OCI-LY1 (cell line): ENCODE measurements around the gene MTHFD1L.

Experiments used
- H2AFZ ChIP-seq: fragments of 200-600 bp; sonication (generic), shearing (Covaris generic); 2 replicates; pipeline ENCODE4 v1.6.0; 2014; ENCODE audit warnings: antibody characterized with exemption, mild to moderate bottlenecking, low read length
- H3F3A ChIP-seq: fragments of 200-600 bp; sonication (generic), shearing (Covaris generic); 2 replicates; pipeline ENCODE4 v1.6.0; 2014; ENCODE audit warnings: mild to moderate bottlenecking, antibody characterized with exemption, low read length, moderate library complexity; ENCODE audit not compliant: insufficient read depth
- H3K27ac ChIP-seq: fragments of 200-600 bp; sonication (generic); 2 replicates; pipeline ENCODE4 v1.5.1; 2014; ENCODE audit warnings: low read length, mixed run types, mild to moderate bottlenecking, low read depth; ENCODE audit not compliant: poor library complexity, severe bottlenecking
- H3K27me3 ChIP-seq: fragments of 200-600 bp; sonication (generic); 2 replicates; pipeline ENCODE4 v1.6.0; 2014; ENCODE audit warnings: antibody characterized with exemption, mild to moderate bottlenecking, low read length, moderate library complexity; ENCODE audit not compliant: insufficient read depth
- H3K36me3 ChIP-seq: fragments of 200-600 bp; sonication (generic); 2 replicates; pipeline ENCODE4 v1.6.1; 2014; ENCODE audit warnings: mild to moderate bottlenecking, antibody characterized with exemption, low read length, moderate library complexity, mixed read lengths; ENCODE audit not compliant: insufficient read depth
- H3K4me1 ChIP-seq: fragments of 200-600 bp; sonication (generic); 2 replicates; pipeline ENCODE4 v1.5.1; 2014; ENCODE audit warnings: mild to moderate bottlenecking, low read length, moderate library complexity; ENCODE audit not compliant: insufficient read depth, severe bottlenecking
- H3K4me2 ChIP-seq: fragments of 200-600 bp; sonication (generic), shearing (Covaris generic); 2 replicates; pipeline ENCODE4 v1.6.1; 2014; ENCODE audit warnings: low read length
- H3K4me3 ChIP-seq: fragments of 200-600 bp; sonication (generic); 2 replicates; pipeline ENCODE4 v1.5.1; 2014; ENCODE audit warnings: low read length, low read depth, mild to moderate bottlenecking, mixed read lengths; ENCODE audit not compliant: poor library complexity, severe bottlenecking
- H3K79me2 ChIP-seq: fragments of 200-600 bp; shearing (Covaris generic); 2 replicates; pipeline ENCODE4 v1.6.1; 2016; ENCODE audit warnings: mixed run types, low read length, mixed read lengths; ENCODE audit not compliant: insufficient read depth
- H3K9ac ChIP-seq: fragments of 200-600 bp; sonication (generic), shearing (Covaris generic); 2 replicates; pipeline ENCODE4 v1.6.1; 2014; ENCODE audit warnings: mild to moderate bottlenecking, low read length, mixed read lengths
- H3K9me2 ChIP-seq: fragments of 200-600 bp; sonication (generic), shearing (Covaris generic); 2 replicates; pipeline ENCODE4 v1.6.1; 2014; ENCODE audit warnings: low read depth, mild to moderate bottlenecking, low read length, mixed read lengths
- H3K9me3 ChIP-seq: fragments of 200-600 bp; shearing (Covaris generic); 2 replicates; pipeline ENCODE4 v1.6.1; 2014; ENCODE audit warnings: low read length, mixed read lengths
- H4K20me1 ChIP-seq: fragments of 200-600 bp; sonication (generic), shearing (Covaris generic); 2 replicates; pipeline ENCODE4 v1.6.0; 2016; ENCODE audit warnings: mild to moderate bottlenecking, low read length; ENCODE audit not compliant: insufficient read depth
- EZH2 ChIP-seq: fragments of 200-600 bp; sonication (generic), shearing (Covaris generic); IDR thresholded peaks from 2 replicates; pipeline ENCODE4 v1.8.0; 2017; ENCODE audit warnings: borderline replicate concordance, mixed run types, mild to moderate bottlenecking, antibody characterized with exemption, low read length, moderate library complexity, mixed read lengths
- TF ChIP-seq, protein P1 (sequence below): fragments of 200-600 bp; sonication (generic), shearing (Covaris generic); IDR thresholded peaks from 2 replicates; pipeline ENCODE4 v1.5.1; 2017; ENCODE audit warnings: mild to moderate bottlenecking, antibody characterized with exemption, low read length, moderate library complexity, mixed read lengths

The MTHFD1L gene

DNA sequence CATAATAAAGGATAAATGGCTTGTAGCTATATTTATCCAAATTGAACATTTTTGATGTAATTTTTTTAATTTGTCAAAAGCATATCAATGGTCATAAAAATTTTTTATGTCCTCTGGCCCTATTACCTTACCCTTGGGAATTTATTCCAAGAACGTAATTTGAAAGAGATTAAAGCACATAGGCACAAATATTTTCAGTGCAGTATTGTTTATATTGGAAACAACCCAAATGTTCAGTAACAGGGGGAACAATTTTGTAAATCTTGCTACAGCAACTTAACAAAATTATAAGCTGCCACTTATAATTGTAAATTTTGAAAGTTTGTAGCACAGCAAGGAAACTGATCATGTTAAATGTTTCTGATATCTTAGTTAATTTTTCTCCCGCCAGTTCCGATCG, 142.4 kb downstream of the MTHFD1L start:
- Histone ChIP-seq H3F3A (no peaks in the 10 kb centered on the region), H3K9me3 (no peaks in the 10 kb centered on the region), H3K27me3 (no peaks in the 10 kb centered on the region), H3K4me3 (no peak overlapping the region), H3K9ac (no peak overlapping the region), H3K36me3 (no peaks in the 10 kb centered on the region), H3K4me2 (no peak overlapping the region), H3K79me2 (no peaks in the 10 kb centered on the region), H3K27ac (no peak overlapping the region), H3K4me1 (no peaks in the 10 kb centered on the region), H2AFZ (no peak overlapping the region), H3K9me2 (no peaks in the 10 kb centered on the region), H4K20me1 (no peaks in the 10 kb centered on the region)
- no peak for TF ChIP-seq EZH2
- TF ChIP-seq, protein P1, sequence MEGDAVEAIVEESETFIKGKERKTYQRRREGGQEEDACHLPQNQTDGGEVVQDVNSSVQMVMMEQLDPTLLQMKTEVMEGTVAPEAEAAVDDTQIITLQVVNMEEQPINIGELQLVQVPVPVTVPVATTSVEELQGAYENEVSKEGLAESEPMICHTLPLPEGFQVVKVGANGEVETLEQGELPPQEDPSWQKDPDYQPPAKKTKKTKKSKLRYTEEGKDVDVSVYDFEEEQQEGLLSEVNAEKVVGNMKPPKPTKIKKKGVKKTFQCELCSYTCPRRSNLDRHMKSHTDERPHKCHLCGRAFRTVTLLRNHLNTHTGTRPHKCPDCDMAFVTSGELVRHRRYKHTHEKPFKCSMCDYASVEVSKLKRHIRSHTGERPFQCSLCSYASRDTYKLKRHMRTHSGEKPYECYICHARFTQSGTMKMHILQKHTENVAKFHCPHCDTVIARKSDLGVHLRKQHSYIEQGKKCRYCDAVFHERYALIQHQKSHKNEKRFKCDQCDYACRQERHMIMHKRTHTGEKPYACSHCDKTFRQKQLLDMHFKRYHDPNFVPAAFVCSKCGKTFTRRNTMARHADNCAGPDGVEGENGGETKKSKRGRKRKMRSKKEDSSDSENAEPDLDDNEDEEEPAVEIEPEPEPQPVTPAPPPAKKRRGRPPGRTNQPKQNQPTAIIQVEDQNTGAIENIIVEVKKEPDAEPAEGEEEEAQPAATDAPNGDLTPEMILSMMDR = no peak

- Histone ChIP-seq H3K27ac (no peak overlapping the region), H3K4me1 (no peaks in the 10 kb centered on the region), H3K9me2 (no peaks in the 10 kb centered on the region), H3K9ac (no peak overlapping the region), H3K79me2 (no peaks in the 10 kb centered on the region), H3K9me3 (no peaks in the 10 kb centered on the region), H3K4me2 (no peak overlapping the region), H3F3A (no peaks in the 10 kb centered on the region), H2AFZ (no peak overlapping the region), H3K4me3 (no peak overlapping the region), H3K27me3 (no peaks in the 10 kb centered on the region), H3K36me3 (no peaks in the 10 kb centered on the region), H4K20me1 (no peaks in the 10 kb centered on the region)
- no peak for TF ChIP-seq EZH2
Observed at GRCh38 chr6:151008425-151008824, 142.9 kb downstream of the MTHFD1L start.

GRCh38 chr6:151009576-151009975, 144.1 kb downstream of the MTHFD1L start:
- no peaks in the 10 kb centered on the region for H3K79me2 ChIP-seq
- H3K4me1 ChIP-seq = no peaks in the 10 kb centered on the region
- H2AFZ ChIP-seq = no peak overlapping the region
- H3K36me3 ChIP-seq = peaks cover 5% of the 10 kb centered on the region; the same call in 1 of the 2 replicates
- no peak overlapping the region for H3K27ac ChIP-seq
- TF ChIP-seq EZH2 = no peak
- TF ChIP-seq, protein P1 = no peak
- H3K9me2 ChIP-seq = no peaks in the 10 kb centered on the region
- no peaks in the 10 kb centered on the region for H3K27me3 ChIP-seq
- no peaks in the 10 kb centered on the region for H3K9me3 ChIP-seq
- H3K4me3 ChIP-seq = no peak overlapping the region
- no peaks in the 10 kb centered on the region for H4K20me1 ChIP-seq
- H3K4me2 ChIP-seq = no peak overlapping the region
- no peaks in the 10 kb centered on the region for H3F3A ChIP-seq
- no peak overlapping the region for H3K9ac ChIP-seq

DNA sequence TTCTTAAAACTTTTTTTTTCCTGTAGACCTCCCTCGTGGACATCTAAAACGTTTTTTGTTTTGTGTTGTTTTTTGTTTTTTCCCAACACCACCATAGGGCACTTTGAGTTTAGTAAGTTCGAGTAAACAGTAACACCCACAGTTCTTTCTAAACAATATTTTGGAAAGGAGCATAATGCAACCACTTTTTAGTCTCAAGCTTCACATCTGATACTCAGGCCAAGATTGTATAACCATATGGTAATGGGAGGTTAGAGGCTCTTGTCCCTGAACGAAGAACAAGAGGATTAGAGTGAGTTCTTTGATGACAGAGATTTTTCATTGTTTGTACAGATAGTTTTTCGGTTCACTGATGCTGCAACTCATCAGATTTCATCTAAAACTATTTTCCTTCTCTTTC, 144.6 kb downstream of the MTHFD1L start:
- Histone ChIP-seq H3F3A (no peaks in the 10 kb centered on the region), H3K27me3 (no peaks in the 10 kb centered on the region), H3K27ac (no peak overlapping the region), H3K36me3 (peaks cover 9% of the 10 kb centered on the region; the same call in 1 of the 2 replicates), H3K4me3 (no peak overlapping the region), H2AFZ (no peak overlapping the region), H3K79me2 (no peaks in the 10 kb centered on the region), H3K4me2 (no peak overlapping the region), H3K4me1 (no peaks in the 10 kb centered on the region), H3K9me2 (no peaks in the 10 kb centered on the region), H3K9ac (no peak overlapping the region), H4K20me1 (no peaks in the 10 kb centered on the region), H3K9me3 (no peaks in the 10 kb centered on the region)
- no peak for TF ChIP-seq EZH2
- TF ChIP-seq, protein P1 = no peak
